HepG2 (cell line): ENCODE data around the gene PKLR. TPM values are rescaled to one million over a fixed set of nuclear protein-coding genes. Genes with fewer than 3 reads are reported as not detected.

Source experiments
- ISL2 ChIP-seq: sonication (generic); formaldehyde crosslinking; IDR thresholded peaks from 2 replicates; pipeline ENCODE4 v1.5.0; 2020; ENCODE audit warnings: missing genetic modification reagents
- NFKB2 ChIP-seq: sonication (generic); formaldehyde crosslinking; IDR thresholded peaks from 2 replicates; pipeline ENCODE4 v1.4.0; 2020; ENCODE audit warnings: missing genetic modification reagents, borderline replicate concordance
- TMF1 ChIP-seq: sonication (generic); formaldehyde crosslinking; IDR thresholded peaks from 2 replicates; pipeline ENCODE4 v1.8.1; 2022; ENCODE audit warnings: low read depth, missing genetic modification reagents
- YEATS4 ChIP-seq: sonication (generic); formaldehyde crosslinking; IDR thresholded peaks from 2 replicates; pipeline ENCODE4 v1.4.0; 2020; ENCODE audit warnings: missing genetic modification reagents, borderline replicate concordance
- ZBTB3 ChIP-seq: sonication (generic); formaldehyde crosslinking; IDR thresholded peaks from 2 replicates; pipeline ENCODE4 v1.4.0; 2020; ENCODE audit warnings: low read depth, mild to moderate bottlenecking, moderate library complexity, missing genetic modification reagents, borderline replicate concordance
- ZFP1 ChIP-seq: IDR thresholded peaks from 2 replicates; pipeline ENCODE4 v1.6.1; 2016
- ZNF260 ChIP-seq: sonication (generic); formaldehyde crosslinking; IDR thresholded peaks from 2 replicates; pipeline ENCODE4 v1.4.0; 2020; ENCODE audit warnings: missing genetic modification reagents, low read depth, mild to moderate bottlenecking, borderline replicate concordance
- ZNF556 ChIP-seq: sonication (generic); formaldehyde crosslinking; IDR thresholded peaks from 2 replicates; pipeline ENCODE4 v1.4.0; 2020; ENCODE audit warnings: mild to moderate bottlenecking, missing genetic modification reagents, borderline replicate concordance
- ZNF607 ChIP-seq: sonication (generic); formaldehyde crosslinking; IDR thresholded peaks from 2 replicates; pipeline ENCODE4 v1.5.1; 2020; ENCODE audit warnings: missing genetic modification reagents, mild to moderate bottlenecking, borderline replicate concordance
- ZNF781 ChIP-seq: sonication (generic); formaldehyde crosslinking; IDR thresholded peaks from 2 replicates; pipeline ENCODE4 v1.5.1; 2020; ENCODE audit warnings: borderline replicate concordance, mild to moderate bottlenecking, missing genetic modification reagents; ENCODE audit errors: not compliant biosample characterization
- ZSCAN29 ChIP-seq: sonication (generic); formaldehyde crosslinking; conservative IDR thresholded peaks from 2 replicates; pipeline ENCODE4 v1.4.0; 2020; ENCODE audit warnings: mild to moderate bottlenecking, missing genetic modification reagents
- polyA plus RNA-seq, 8 experiments: library from polyadenylated mRNA; depleted of rRNA in 3 of 8; stranded (reverse) in 7 of 8; unstranded in 1 of 8; fragments of >200 nt; fragmentation: Illumina TruSeq in 4 of 8; extraction: Trizol in 4 of 8; gene quantifications; 2 replicates each; pipeline versions ENCODE4 v1.2.1 to v1.2.3, GENCODE V29; 2011 to 2016; ENCODE audit warnings: low read depth in 4 of 8, missing spikeins in 1 of 8, mixed read lengths in 1 of 8; ENCODE audit not compliant: insufficient read depth in 1 of 8
- total RNA-seq, 5 experiments: library from RNA; depleted of rRNA; stranded (reverse); fragments of >200 nt; fragmentation: Illumina TruSeq; extraction: Trizol; gene quantifications; 2 replicates each; pipeline ENCODE4 v1.2.3, GENCODE V29; 2016; ENCODE audit warnings: low read depth in 1 of 5
- TF ChIP-seq, protein P1 (sequence below): sonication (generic); formaldehyde crosslinking; IDR thresholded peaks from 2 replicates; pipeline ENCODE4 v1.9.0; 2021; ENCODE audit warnings: mild to moderate bottlenecking, missing genetic modification reagents
- TF ChIP-seq, protein P2 (sequence below): IDR thresholded peaks from 2 replicates; pipeline ENCODE4 v1.6.1; 2018; ENCODE audit warnings: missing genetic modification reagents
- TF ChIP-seq, protein P3 (sequence below): fragments of 450-650 bp; IDR thresholded peaks from 2 replicates; pipeline ENCODE4 v1.6.1; 2017
- TF ChIP-seq, protein P4 (sequence below): sonication (generic); formaldehyde crosslinking; IDR thresholded peaks from 2 replicates; pipeline ENCODE4 v1.5.1; 2020; ENCODE audit warnings: missing genetic modification reagents, mild to moderate bottlenecking, borderline replicate concordance
- TF ChIP-seq, protein P5 (sequence below): sonication (generic); formaldehyde crosslinking; IDR thresholded peaks from 2 replicates; pipeline ENCODE4 v1.4.0; 2020; ENCODE audit warnings: mild to moderate bottlenecking, missing genetic modification reagents

PKLR gene
- total and polyA plus RNA-seq, 2 of the 13 experiments (the other 11 are each of a cell fraction or from before 2014, with no cell fraction given): 10.3 to 29.3 TPM

DNA sequence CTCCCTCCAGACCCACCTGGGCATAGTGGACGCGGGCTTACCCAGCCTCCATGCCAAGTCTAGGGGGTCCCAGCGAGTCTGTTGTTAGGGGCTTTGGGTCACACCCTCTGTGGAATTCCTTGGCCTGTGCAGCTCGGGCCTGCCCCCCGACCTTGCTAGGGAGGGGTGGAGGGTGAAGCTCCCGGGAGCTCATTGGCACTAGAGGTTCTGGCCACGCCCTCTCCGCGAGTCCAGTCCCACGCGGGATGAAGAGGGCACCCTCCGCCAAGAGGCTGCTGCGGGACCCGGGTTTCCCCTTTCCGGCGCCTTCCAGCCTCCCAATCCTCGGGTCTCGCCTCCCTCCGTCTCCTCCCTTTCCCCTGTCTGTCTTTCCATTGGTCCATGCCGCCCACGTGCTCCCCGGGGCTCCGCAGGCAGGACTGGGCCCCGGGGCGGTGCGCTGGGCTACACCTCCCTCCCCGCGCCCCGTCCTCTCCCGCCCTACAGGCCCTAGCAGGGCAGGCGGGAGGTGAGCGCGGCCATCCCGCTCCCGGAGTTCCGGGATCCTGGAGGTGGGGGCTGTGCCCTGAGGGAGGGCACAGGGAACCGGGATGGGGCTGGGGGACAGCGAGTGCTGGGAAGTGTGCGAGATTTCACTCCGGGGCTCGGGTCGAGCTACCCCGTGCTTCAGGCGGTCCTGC, 22.9 kb upstream of the PKLR start (continued):
- no peak for TF ChIP-seq ZSCAN29 (CRISPR knock-in tag)
- TF ChIP-seq, protein P1, sequence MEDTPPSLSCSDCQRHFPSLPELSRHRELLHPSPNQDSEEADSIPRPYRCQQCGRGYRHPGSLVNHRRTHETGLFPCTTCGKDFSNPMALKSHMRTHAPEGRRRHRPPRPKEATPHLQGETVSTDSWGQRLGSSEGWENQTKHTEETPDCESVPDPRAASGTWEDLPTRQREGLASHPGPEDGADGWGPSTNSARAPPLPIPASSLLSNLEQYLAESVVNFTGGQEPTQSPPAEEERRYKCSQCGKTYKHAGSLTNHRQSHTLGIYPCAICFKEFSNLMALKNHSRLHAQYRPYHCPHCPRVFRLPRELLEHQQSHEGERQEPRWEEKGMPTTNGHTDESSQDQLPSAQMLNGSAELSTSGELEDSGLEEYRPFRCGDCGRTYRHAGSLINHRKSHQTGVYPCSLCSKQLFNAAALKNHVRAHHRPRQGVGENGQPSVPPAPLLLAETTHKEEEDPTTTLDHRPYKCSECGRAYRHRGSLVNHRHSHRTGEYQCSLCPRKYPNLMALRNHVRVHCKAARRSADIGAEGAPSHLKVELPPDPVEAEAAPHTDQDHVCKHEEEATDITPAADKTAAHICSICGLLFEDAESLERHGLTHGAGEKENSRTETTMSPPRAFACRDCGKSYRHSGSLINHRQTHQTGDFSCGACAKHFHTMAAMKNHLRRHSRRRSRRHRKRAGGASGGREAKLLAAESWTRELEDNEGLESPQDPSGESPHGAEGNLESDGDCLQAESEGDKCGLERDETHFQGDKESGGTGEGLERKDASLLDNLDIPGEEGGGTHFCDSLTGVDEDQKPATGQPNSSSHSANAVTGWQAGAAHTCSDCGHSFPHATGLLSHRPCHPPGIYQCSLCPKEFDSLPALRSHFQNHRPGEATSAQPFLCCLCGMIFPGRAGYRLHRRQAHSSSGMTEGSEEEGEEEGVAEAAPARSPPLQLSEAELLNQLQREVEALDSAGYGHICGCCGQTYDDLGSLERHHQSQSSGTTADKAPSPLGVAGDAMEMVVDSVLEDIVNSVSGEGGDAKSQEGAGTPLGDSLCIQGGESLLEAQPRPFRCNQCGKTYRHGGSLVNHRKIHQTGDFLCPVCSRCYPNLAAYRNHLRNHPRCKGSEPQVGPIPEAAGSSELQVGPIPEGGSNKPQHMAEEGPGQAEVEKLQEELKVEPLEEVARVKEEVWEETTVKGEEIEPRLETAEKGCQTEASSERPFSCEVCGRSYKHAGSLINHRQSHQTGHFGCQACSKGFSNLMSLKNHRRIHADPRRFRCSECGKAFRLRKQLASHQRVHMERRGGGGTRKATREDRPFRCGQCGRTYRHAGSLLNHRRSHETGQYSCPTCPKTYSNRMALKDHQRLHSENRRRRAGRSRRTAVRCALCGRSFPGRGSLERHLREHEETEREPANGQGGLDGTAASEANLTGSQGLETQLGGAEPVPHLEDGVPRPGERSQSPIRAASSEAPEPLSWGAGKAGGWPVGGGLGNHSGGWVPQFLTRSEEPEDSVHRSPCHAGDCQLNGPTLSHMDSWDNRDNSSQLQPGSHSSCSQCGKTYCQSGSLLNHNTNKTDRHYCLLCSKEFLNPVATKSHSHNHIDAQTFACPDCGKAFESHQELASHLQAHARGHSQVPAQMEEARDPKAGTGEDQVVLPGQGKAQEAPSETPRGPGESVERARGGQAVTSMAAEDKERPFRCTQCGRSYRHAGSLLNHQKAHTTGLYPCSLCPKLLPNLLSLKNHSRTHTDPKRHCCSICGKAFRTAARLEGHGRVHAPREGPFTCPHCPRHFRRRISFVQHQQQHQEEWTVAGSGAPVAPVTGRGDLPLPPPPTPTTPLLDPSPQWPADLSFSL: no peak
- TF ChIP-seq NFKB2 (CRISPR knock-in tag): peak; percentile 2; the same call in 1 of the 2 replicates
- peak; percentile 40 for TF ChIP-seq ZNF781 (CRISPR knock-in tag)
- TF ChIP-seq ZNF607 (CRISPR knock-in tag): no peak; the same call in 1 of the 2 replicates
- TF ChIP-seq, protein P2, sequence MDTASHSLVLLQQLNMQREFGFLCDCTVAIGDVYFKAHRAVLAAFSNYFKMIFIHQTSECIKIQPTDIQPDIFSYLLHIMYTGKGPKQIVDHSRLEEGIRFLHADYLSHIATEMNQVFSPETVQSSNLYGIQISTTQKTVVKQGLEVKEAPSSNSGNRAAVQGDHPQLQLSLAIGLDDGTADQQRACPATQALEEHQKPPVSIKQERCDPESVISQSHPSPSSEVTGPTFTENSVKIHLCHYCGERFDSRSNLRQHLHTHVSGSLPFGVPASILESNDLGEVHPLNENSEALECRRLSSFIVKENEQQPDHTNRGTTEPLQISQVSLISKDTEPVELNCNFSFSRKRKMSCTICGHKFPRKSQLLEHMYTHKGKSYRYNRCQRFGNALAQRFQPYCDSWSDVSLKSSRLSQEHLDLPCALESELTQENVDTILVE (CRISPR knock-in tag): no peak
- peak; percentile 57; the same call in 1 of the 2 replicates for TF ChIP-seq YEATS4
- TF ChIP-seq ISL2: 0 out of 2 replicates have a peak, but pooled peaks have one; percentile 10
- 0 out of 2 replicates have a peak, but pooled peaks have one; percentile 39 for TF ChIP-seq TMF1 (CRISPR knock-in tag)
- TF ChIP-seq, protein P3, sequence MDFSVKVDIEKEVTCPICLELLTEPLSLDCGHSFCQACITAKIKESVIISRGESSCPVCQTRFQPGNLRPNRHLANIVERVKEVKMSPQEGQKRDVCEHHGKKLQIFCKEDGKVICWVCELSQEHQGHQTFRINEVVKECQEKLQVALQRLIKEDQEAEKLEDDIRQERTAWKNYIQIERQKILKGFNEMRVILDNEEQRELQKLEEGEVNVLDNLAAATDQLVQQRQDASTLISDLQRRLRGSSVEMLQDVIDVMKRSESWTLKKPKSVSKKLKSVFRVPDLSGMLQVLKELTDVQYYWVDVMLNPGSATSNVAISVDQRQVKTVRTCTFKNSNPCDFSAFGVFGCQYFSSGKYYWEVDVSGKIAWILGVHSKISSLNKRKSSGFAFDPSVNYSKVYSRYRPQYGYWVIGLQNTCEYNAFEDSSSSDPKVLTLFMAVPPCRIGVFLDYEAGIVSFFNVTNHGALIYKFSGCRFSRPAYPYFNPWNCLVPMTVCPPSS: no peak
- TF ChIP-seq, protein P4, sequence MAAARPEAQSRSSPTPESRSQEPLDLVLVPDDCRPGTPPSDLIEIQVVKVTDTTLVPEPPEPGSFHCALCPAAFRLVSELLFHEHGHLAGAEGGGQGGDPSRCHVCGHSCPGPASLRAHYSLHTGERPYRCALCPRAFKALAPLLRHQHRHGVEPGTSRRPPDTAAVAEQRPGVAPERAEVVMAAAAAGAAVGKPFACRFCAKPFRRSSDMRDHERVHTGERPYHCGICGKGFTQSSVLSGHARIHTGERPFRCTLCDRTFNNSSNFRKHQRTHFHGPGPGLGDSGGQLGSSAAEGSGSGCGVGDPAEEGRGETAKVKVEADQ: peak; percentile 38
- TF ChIP-seq ZNF556: peak; percentile 75; the same call in 1 of the 2 replicates
- no peak for TF ChIP-seq ZFP1 (CRISPR knock-in tag)
- TF ChIP-seq, protein P5, sequence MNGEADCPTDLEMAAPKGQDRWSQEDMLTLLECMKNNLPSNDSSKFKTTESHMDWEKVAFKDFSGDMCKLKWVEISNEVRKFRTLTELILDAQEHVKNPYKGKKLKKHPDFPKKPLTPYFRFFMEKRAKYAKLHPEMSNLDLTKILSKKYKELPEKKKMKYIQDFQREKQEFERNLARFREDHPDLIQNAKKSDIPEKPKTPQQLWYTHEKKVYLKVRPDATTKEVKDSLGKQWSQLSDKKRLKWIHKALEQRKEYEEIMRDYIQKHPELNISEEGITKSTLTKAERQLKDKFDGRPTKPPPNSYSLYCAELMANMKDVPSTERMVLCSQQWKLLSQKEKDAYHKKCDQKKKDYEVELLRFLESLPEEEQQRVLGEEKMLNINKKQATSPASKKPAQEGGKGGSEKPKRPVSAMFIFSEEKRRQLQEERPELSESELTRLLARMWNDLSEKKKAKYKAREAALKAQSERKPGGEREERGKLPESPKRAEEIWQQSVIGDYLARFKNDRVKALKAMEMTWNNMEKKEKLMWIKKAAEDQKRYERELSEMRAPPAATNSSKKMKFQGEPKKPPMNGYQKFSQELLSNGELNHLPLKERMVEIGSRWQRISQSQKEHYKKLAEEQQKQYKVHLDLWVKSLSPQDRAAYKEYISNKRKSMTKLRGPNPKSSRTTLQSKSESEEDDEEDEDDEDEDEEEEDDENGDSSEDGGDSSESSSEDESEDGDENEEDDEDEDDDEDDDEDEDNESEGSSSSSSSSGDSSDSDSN: peak; percentile 69
- no peak for TF ChIP-seq ZNF260 (CRISPR knock-in tag)
- TF ChIP-seq ZBTB3 (CRISPR knock-in tag): no peak; the same call in 1 of the 2 replicates
